K562 (cell line): ENCODE data around the gene TRIM24. TPM values are rescaled to one million over a fixed set of nuclear protein-coding genes. Genes with fewer than 3 reads are reported as not detected.

Source experiments
- ATAC-seq: fragments of 200-7000 bp; cut with Tn5 transposase; 3 replicates; pipeline ENCODE4 v1.9.1; 2020; ENCODE audit warnings: moderate library complexity
- BruUV-seq: library from RNA; stranded (reverse); fragments of 400-500 nt; replicated peaks from 2 replicates; lab custom pipeline; 2021; lab: Mats Ljungman, UMichigan
- CTCF ChIA-PET: fragments of 300-600 bp; formaldehyde crosslinking; extraction: SDS; loops from one replicate; lab custom pipeline; 2021; ENCODE audit warnings: low intra/inter-chr PET ratio; lab: Yijun Ruan, JAX
- POLR2A ChIA-PET: fragments of 300-600, 350-650 bp; sonication (Branson Sonifier 250); formaldehyde crosslinking; extraction: SDS; loops from one replicate; lab custom pipeline; 2021; ENCODE audit warnings: antibody characterized with exemption, inconsistent platforms; lab: Yijun Ruan, JAX
- DNase-seq, 4 experiments: peaks; one replicate each; pipeline versions ENCODE4 v3.0.0 to v3.0.0-alpha.2; 2011 to 2018; ENCODE audit warnings: low spot score in 3 of 4, mixed read lengths in 3 of 4; ENCODE audit errors: extremely low read depth in 1 of 4
- FAIRE-seq: peaks from 2 replicates; lab custom pipeline; 2011; peaks lifted over from hg19 to GRCh38; lab: Jason Lieb, UNC
- H2AFZ ChIP-seq: 2 replicates; pipeline ENCODE4 v1.6.0; 2011; ENCODE audit warnings: low read depth, low read length, control low read depth, inconsistent platforms
- H3K27ac ChIP-seq: fragments of 200-600 bp; 3 replicates; pipeline ENCODE4 v1.8.0; 2011; ENCODE audit warnings: low read depth, mild to moderate bottlenecking, control low read depth, inconsistent platforms, low read length, moderate library complexity, mixed read lengths; ENCODE audit errors: extremely low read depth
- H3K27me3 ChIP-seq, 2 experiments: fragments of 300-600 bp in 1 of 2; 2 replicates in 1 of 2; 3 replicates in 1 of 2; pipeline versions ENCODE4 v1.6.0 to v1.8.0; 2011; ENCODE audit warnings: inconsistent platforms in 2 of 2, low read length in 2 of 2, mild to moderate bottlenecking in 1 of 2, mixed read lengths in 1 of 2, moderate library complexity in 1 of 2; ENCODE audit not compliant: control insufficient read depth in 2 of 2, insufficient read depth in 2 of 2
- H3K36me3 ChIP-seq: fragments of 300-600 bp; 3 replicates; pipeline ENCODE4 v1.8.0; 2011; ENCODE audit warnings: mild to moderate bottlenecking, low read length, inconsistent platforms; ENCODE audit not compliant: control insufficient read depth, insufficient read depth
- H3K4me1 ChIP-seq, 2 experiments: fragments of 200-600 bp in 1 of 2; replicated peaks in 1 of 2; 2 replicates in 1 of 2; 3 replicates in 1 of 2; pipeline versions ENCODE4 v1.5.1 to v1.8.0; 2011; ENCODE audit warnings: inconsistent platforms in 2 of 2, low read length in 2 of 2, mild to moderate bottlenecking in 1 of 2, mixed read lengths in 1 of 2, moderate library complexity in 1 of 2; ENCODE audit not compliant: control insufficient read depth in 2 of 2, insufficient read depth in 2 of 2
- H3K4me2 ChIP-seq: 2 replicates; pipeline ENCODE4 v1.6.1; 2011; ENCODE audit warnings: low read length, control low read depth, inconsistent platforms, mixed read lengths; ENCODE audit not compliant: insufficient read depth
- H3K4me3 ChIP-seq: fragments of 200-600 bp; sonication (generic), shearing (Covaris generic); 2 replicates; pipeline ENCODE4 v1.5.1; 2016; ENCODE audit warnings: control low read depth, inconsistent platforms
- H3K79me2 ChIP-seq: fragments of 200-600 bp; 3 replicates; pipeline ENCODE4 v1.8.0; 2011; ENCODE audit warnings: low read length, inconsistent platforms; ENCODE audit not compliant: control insufficient read depth, insufficient read depth
- H3K9ac ChIP-seq, 2 experiments: 2 replicates each; pipeline versions ENCODE4 v1.6.0 to v1.6.1; 2011; ENCODE audit warnings: low read depth in 2 of 2, low read length in 2 of 2, control low read depth in 1 of 2, inconsistent platforms in 1 of 2, mild to moderate bottlenecking in 1 of 2, mixed read lengths in 1 of 2; ENCODE audit not compliant: insufficient read depth in 1 of 2
- H3K9me1 ChIP-seq: one replicate; pipeline ENCODE4 v1.6.0; 2011; ENCODE audit warnings: inconsistent platforms, mild to moderate bottlenecking, low read length, moderate library complexity; ENCODE audit not compliant: control insufficient read depth, insufficient read depth
- H3K9me3 ChIP-seq: replicated peaks from 2 replicates; pipeline ENCODE4 v1.5.1; 2011; ENCODE audit warnings: low read depth, low read length, inconsistent platforms; ENCODE audit not compliant: control insufficient read depth, insufficient read depth
- H4K20me1 ChIP-seq: replicated peaks from 2 replicates; pipeline ENCODE4 v1.6.1; 2011; ENCODE audit warnings: low read length, inconsistent platforms, mixed read lengths; ENCODE audit not compliant: control insufficient read depth, insufficient read depth
- MEIS2 ChIP-seq: fragments of 450-650 bp; IDR thresholded peaks from 2 replicates; pipeline ENCODE4 v1.6.1; 2014; ENCODE audit warnings: mild to moderate bottlenecking; ENCODE audit not compliant: partially characterized antibody
- ZNF121 ChIP-seq: sonication (generic); formaldehyde crosslinking; conservative IDR thresholded peaks from 2 replicates; pipeline ENCODE4 v1.8.0; 2022; ENCODE audit warnings: missing genetic modification reagents
- ZNF212 ChIP-seq: fragments of 450-650 bp; formaldehyde crosslinking; IDR thresholded peaks from 2 replicates; pipeline ENCODE4 v1.4.0; 2020; ENCODE audit warnings: mild to moderate bottlenecking
- WGBS: fragments of 100-300 bp; shearing (Covaris generic); methylation state at CpG from one replicate; pipeline ENCODE4 v1.1.6; 2016; ENCODE audit warnings: low coverage, mixed read lengths; ENCODE audit not compliant: insufficient coverage; ENCODE audit errors: missing lambda C conversion rate; 5-methylcytosine and 5-hydroxymethylcytosine counted together
- in situ Hi-C: fragments of 300-500 bp; cut with MboI; formaldehyde crosslinking; loops from 4 replicates; pipeline ENCODE4 v1.15.0; 2018; ENCODE audit warnings: inconsistent platforms, mixed read lengths
- intact Hi-C: fragments of 100-400 bp; cut with micrococcal nuclease; formaldehyde crosslinking; loops from 2 replicates; pipeline ENCODE4 v1.14.2; 2022
- polyA plus RNA-seq, 8 experiments: library from polyadenylated mRNA; depleted of rRNA in 4 of 8; stranded (reverse) in 5 of 8; unstranded in 3 of 8; fragments of >200 nt; fragmentation: Nextera tagmentation in 2 of 8; fragmentation: Illumina TruSeq in 1 of 8; extraction: Ambion mirVana in 2 of 8; extraction: Trizol in 1 of 8; gene quantifications; 2 replicates each; pipeline versions ENCODE4 v1.2.1 to v1.2.3, GENCODE V29; 2011 to 2014; ENCODE audit warnings: inconsistent platforms in 1 of 8, missing spikeins in 1 of 8
- total RNA-seq, 7 experiments: library from RNA; depleted of rRNA in 6 of 7; stranded (reverse); fragments of >200 nt in 6 of 7; fragmentation: Illumina TruSeq in 2 of 7; extraction: Trizol in 2 of 7; gene quantifications; 2 replicates each; pipeline versions ENCODE4 v1.2.1 to v1.2.3, GENCODE V29; 2011 to 2021; ENCODE audit warnings: low replicate concordance in 1 of 7
- TF ChIP-seq, protein P1 (sequence below): sonication (generic); formaldehyde crosslinking; IDR thresholded peaks from 2 replicates; pipeline ENCODE4 v1.8.1; 2023; ENCODE audit warnings: mild to moderate bottlenecking, missing genetic modification reagents

TRIM24 gene
- total and polyA plus RNA-seq, 9 of the 15 experiments (the other 6 are each of a cell fraction or from before 2014, with no cell fraction given), result 13.4 to 74.0 (median 41.7) TPM

DNA sequence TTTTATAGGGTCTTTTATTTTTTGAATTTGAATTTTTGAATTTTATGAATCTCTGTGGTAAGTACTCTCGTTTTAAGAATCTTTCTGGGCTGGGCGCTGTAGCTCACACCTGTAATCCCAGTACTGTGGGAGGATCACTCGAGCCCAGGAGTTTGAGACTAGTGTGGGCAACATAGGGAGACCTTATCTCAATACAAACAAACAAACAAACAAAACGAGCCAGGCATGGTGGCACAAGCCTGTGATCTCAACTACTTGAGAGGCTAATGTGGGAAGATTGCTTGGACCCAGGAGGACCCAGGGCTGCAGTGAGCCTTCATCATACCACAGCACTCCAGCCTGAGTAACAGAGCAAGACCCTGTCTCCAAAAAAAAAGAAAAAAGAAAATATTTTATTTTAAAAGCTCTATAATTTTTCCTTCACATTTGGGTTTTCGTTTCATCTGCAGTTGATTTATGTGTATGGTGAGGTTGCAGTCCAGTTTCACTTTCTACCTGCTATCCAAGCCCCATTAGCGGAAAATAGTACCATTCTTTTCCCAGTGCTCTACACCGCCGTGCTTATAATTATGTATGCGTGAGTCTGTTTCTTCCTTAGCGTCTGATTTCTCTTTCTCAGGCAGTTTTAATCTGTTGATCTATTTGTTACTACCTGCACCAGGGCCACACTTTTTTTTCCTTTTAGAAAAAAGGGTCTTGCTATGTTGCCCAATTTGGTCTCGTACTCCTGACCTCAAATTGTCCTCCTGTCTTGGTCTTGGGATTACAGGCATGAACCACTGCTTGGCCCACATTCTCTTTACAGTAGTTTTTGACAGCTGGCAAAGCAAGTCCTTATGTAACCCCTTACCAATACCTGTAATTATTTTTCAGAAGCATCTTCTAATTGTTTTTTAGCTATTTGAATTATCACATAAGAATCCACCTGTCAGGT, 21.7 kb downstream of the TRIM24 start:
- Histone ChIP-seq H3K4me3 (no peak overlapping the region), H4K20me1 (peaks cover 3% of the 10 kb centered on the region; the same call in 1 of the 2 replicates), H3K36me3 (no peaks in the 10 kb centered on the region), H3K9me1 (no peaks in the 10 kb centered on the region), H3K79me2 (peaks cover 98% of the 10 kb centered on the region), H3K27ac (no peak overlapping the region), H3K27me3 (no peaks in the 10 kb centered on the region), H3K9ac (no peak overlapping the region), H3K9me3 (0 out of 2 replicates have a peak, but pooled peaks cover 2% of the 10 kb centered on the region), H2AFZ (no peak overlapping the region), H3K4me2 (no peak overlapping the region), H3K4me1 (peaks cover 3 to 12% of the 10 kb centered on the region in 2 experiments; a peak in 3 of 5 replicates)
- FAIRE-seq (no peak), DNase-seq (no peak), ATAC-seq (0 out of 3 replicates have a peak, but pooled peaks have one; percentile 9)
- intact Hi-C loops (no loop called here), in situ Hi-C loops (no loop called here)
- WGBS, result 64% methylated on average over 11 of the region's 11 CpGs
- BruUV-seq, result no TSS peak
- ChIA-PET CTCF (interaction anchor here (0.9 kb wide), 1 partner anchor 10 kb away, joined by 3 read pairs; no protein-coding TSS in a partner anchor), POLR2A (interaction anchor here (1.3 to 3.6 kb wide), 3 partner anchors 10 to 16 kb away, joined by 3 to 24 read pairs (median 12); no protein-coding TSS in a partner anchor)
- peak; percentile 5 for TF ChIP-seq MEIS2
- peak; percentile 54 for TF ChIP-seq ZNF121 (CRISPR knock-in tag)
- TF ChIP-seq, protein P1, sequence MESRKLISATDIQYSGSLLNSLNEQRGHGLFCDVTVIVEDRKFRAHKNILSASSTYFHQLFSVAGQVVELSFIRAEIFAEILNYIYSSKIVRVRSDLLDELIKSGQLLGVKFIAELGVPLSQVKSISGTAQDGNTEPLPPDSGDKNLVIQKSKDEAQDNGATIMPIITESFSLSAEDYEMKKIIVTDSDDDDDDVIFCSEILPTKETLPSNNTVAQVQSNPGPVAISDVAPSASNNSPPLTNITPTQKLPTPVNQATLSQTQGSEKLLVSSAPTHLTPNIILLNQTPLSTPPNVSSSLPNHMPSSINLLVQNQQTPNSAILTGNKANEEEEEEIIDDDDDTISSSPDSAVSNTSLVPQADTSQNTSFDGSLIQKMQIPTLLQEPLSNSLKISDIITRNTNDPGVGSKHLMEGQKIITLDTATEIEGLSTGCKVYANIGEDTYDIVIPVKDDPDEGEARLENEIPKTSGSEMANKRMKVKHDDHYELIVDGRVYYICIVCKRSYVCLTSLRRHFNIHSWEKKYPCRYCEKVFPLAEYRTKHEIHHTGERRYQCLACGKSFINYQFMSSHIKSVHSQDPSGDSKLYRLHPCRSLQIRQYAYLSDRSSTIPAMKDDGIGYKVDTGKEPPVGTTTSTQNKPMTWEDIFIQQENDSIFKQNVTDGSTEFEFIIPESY, result peak; percentile 90
- no peak for TF ChIP-seq ZNF212 (CRISPR knock-in tag)
